IMR-90 (cell line): ENCODE data around the gene PDCD10. TPM values are rescaled to one million over a fixed set of nuclear protein-coding genes. Genes with fewer than 3 reads are reported as not detected.

ENCODE experiments used
- ATAC-seq: fragments of 200-7000 bp; cut with Tn5 transposase; 2 replicates; pipeline ENCODE4 v1.9.1; 2020; ENCODE audit warnings: low read depth, mild to moderate bottlenecking, moderate library complexity
- BruUV-seq: library from RNA; stranded (reverse); fragments of 400-500 nt; replicated peaks from 2 replicates; lab custom pipeline; 2021; lab: Mats Ljungman, UMichigan
- CTCF ChIA-PET: fragments of 300-600 bp; formaldehyde crosslinking; extraction: SDS; loops from one replicate; lab custom pipeline; 2021; ENCODE audit warnings: antibody characterized with exemption; lab: Yijun Ruan, JAX
- POLR2A ChIA-PET: fragments of 300-600 bp; sonication (Branson Sonifier 250); formaldehyde crosslinking; loops from one replicate; lab custom pipeline; 2022; ENCODE audit warnings: antibody characterized with exemption; ENCODE audit not compliant: unreplicated experiment; lab: Charles Lee
- DNase-seq: peaks from one replicate; pipeline ENCODE4 v3.0.0; 2013
- H2AFZ ChIP-seq: replicated peaks from 2 replicates; pipeline ENCODE3; 2013; ENCODE audit warnings: low read length, mild to moderate bottlenecking; ENCODE audit not compliant: poor library complexity
- H2AK5ac ChIP-seq: 2 replicates; pipeline ENCODE4 v1.6.1; 2013; ENCODE audit warnings: low read depth, low read length, inconsistent platforms
- H2AK9ac ChIP-seq: replicated peaks from 2 replicates; pipeline ENCODE3; 2013; ENCODE audit warnings: mild to moderate bottlenecking, low read depth, low read length, moderate library complexity; ENCODE audit not compliant: poor library complexity
- H2BK120ac ChIP-seq: 2 replicates; pipeline ENCODE4 v1.6.1; 2013; ENCODE audit warnings: low read depth, low read length, inconsistent platforms
- H2BK15ac ChIP-seq: 3 replicates; pipeline ENCODE4 v1.6.1; 2013; ENCODE audit warnings: low read depth, low read length, inconsistent platforms
- H2BK20ac ChIP-seq: 2 replicates; pipeline ENCODE4 v1.6.1; 2013; ENCODE audit warnings: low read depth, mild to moderate bottlenecking, inconsistent platforms, low read length, moderate library complexity
- H2BK5ac ChIP-seq: 2 replicates; pipeline ENCODE4 v1.6.1; 2013; ENCODE audit warnings: mild to moderate bottlenecking, low read depth, low read length, inconsistent platforms; ENCODE audit not compliant: poor library complexity, severe bottlenecking
- H3K14ac ChIP-seq: replicated peaks from 2 replicates; pipeline ENCODE4 v1.6.1; 2013; ENCODE audit warnings: low read depth, low read length, inconsistent platforms
- H3K18ac ChIP-seq: 2 replicates; pipeline ENCODE4 v1.6.1; 2013; ENCODE audit warnings: low read depth, low read length, control low read depth
- H3K23ac ChIP-seq: 2 replicates; pipeline ENCODE4 v1.6.1; 2013; ENCODE audit warnings: low read depth, low read length, inconsistent platforms
- H3K27ac ChIP-seq: 2 replicates; pipeline ENCODE4 v1.5.1; 2013; ENCODE audit warnings: mild to moderate bottlenecking, control low read depth, low read length; ENCODE audit not compliant: insufficient read depth
- H3K27me3 ChIP-seq: 2 replicates; pipeline ENCODE4 v1.6.1; 2013; ENCODE audit warnings: low read length; ENCODE audit not compliant: control insufficient read depth, insufficient read depth
- H3K36me3 ChIP-seq: 2 replicates; pipeline ENCODE4 v1.6.1; 2013; ENCODE audit warnings: low read length, mixed read lengths; ENCODE audit not compliant: control insufficient read depth, insufficient read depth
- H3K4ac ChIP-seq: 2 replicates; pipeline ENCODE4 v1.6.1; 2013; ENCODE audit warnings: low read depth, low read length, inconsistent platforms
- H3K4me1 ChIP-seq: 2 replicates; pipeline ENCODE4 v1.6.1; 2013; ENCODE audit warnings: low read length, mixed read lengths; ENCODE audit not compliant: control insufficient read depth, insufficient read depth
- H3K4me2 ChIP-seq: 2 replicates; pipeline ENCODE4 v1.6.1; 2013; ENCODE audit warnings: low read depth, mild to moderate bottlenecking, control low read depth, low read length, moderate library complexity
- H3K4me3 ChIP-seq: 2 replicates; pipeline ENCODE4 v1.5.1; 2013; ENCODE audit warnings: low read depth, mild to moderate bottlenecking, control low read depth, low read length, moderate library complexity; ENCODE audit not compliant: insufficient read depth
- H3K56ac ChIP-seq: 2 replicates; pipeline ENCODE4 v1.6.1; 2013; ENCODE audit warnings: low read length, inconsistent platforms; ENCODE audit not compliant: insufficient read depth; ENCODE audit errors: extremely low read depth
- H3K79me1 ChIP-seq, 2 experiments: 2 replicates each; pipeline ENCODE4 v1.6.1; 2013; ENCODE audit warnings: low read length in 2 of 2, inconsistent platforms in 1 of 2, low read depth in 1 of 2
- H3K9ac ChIP-seq: 2 replicates; pipeline ENCODE4 v1.6.1; 2013; ENCODE audit warnings: low read depth, low read length, control low read depth
- H3K9me1 ChIP-seq: 2 replicates; pipeline ENCODE4 v1.6.1; 2013; ENCODE audit warnings: low read length, inconsistent platforms; ENCODE audit not compliant: insufficient read depth
- H3K9me3 ChIP-seq: 2 replicates; pipeline ENCODE4 v1.6.1; 2013; ENCODE audit warnings: low read length; ENCODE audit not compliant: control insufficient read depth, insufficient read depth
- H4K20me1 ChIP-seq: 2 replicates; pipeline ENCODE4 v1.6.1; 2013; ENCODE audit warnings: low read length, inconsistent platforms; ENCODE audit not compliant: insufficient read depth
- H4K5ac ChIP-seq: 2 replicates; pipeline ENCODE4 v1.6.1; 2013; ENCODE audit warnings: mild to moderate bottlenecking, low read depth, low read length, control low read depth
- H4K8ac ChIP-seq, 2 experiments: 2 replicates each; pipeline ENCODE4 v1.6.1; 2013; ENCODE audit warnings: low read depth in 2 of 2, low read length in 2 of 2, control low read depth in 1 of 2, inconsistent platforms in 1 of 2
- H4K91ac ChIP-seq: 2 replicates; pipeline ENCODE4 v1.6.1; 2013; ENCODE audit warnings: low read depth, low read length, inconsistent platforms; ENCODE audit not compliant: insufficient read depth
- CEBPB ChIP-seq: IDR thresholded peaks from 2 replicates; pipeline ENCODE4 v1.6.1; 2012; ENCODE audit warnings: low read depth, low read length, improper control_type of control experiment
- WGBS, 2 experiments: methylation state at CpG; one replicate each; pipeline versions ENCODE4 v1.1.5 to v1.1.7; 2013; ENCODE audit warnings: missing lambda C conversion rate in 2 of 2; ENCODE audit not compliant: insufficient read length in 1 of 2; ENCODE audit errors: extremely low coverage in 2 of 2; 5-methylcytosine and 5-hydroxymethylcytosine counted together
- dilution Hi-C: fragments of 300-500 bp; cut with HindIII; formaldehyde crosslinking; loops from one replicate; pipeline ENCODE4 v1.14.3; 2018; ENCODE audit warnings: low sequenced_read_pairs; ENCODE audit not compliant: unreplicated experiment
- in situ Hi-C: fragments of 300-500 bp; cut with MboI; formaldehyde crosslinking; loops from 3 replicates; pipeline ENCODE4 v1.14.3; 2019; ENCODE audit warnings: low sequenced_read_pairs, inconsistent platforms, mixed read lengths
- intact Hi-C: fragments of 100-400 bp; cut with micrococcal nuclease; formaldehyde crosslinking; loops from 2 replicates; pipeline ENCODE4 v1.10.0; 2022
- polyA plus RNA-seq, 3 experiments: library from polyadenylated mRNA; depleted of rRNA; stranded (reverse); fragments of >200 nt; gene quantifications; 2 replicates each; pipeline ENCODE4 v1.2.3, GENCODE V29; 2012; ENCODE audit warnings: low replicate concordance in 1 of 3
- total RNA-seq: library from RNA; depleted of rRNA; stranded (reverse); fragments of >200 nt; gene quantifications from 2 replicates; pipeline ENCODE4 v1.2.3, GENCODE V29; 2012

PDCD10 gene
- total and polyA plus RNA-seq, 2 of the 4 experiments (the other 2 are of a cell fraction), result 36.7 to 47.3 TPM

GRCh38 chr3:167777356-167777755, 42.7 kb upstream of the PDCD10 start:
- no peak for ATAC-seq
- no peaks in the 10 kb centered on the region for H4K20me1 ChIP-seq
- in situ Hi-C loops, result no loop called here

More at GRCh38 chr3:167777356-167777755, 42.7 kb upstream of the PDCD10 start:
- intact Hi-C loops (no loop called here), dilution Hi-C loops (no loop called here)
- H3K79me1 ChIP-seq, result no peaks in the 10 kb centered on the region
- H2BK5ac ChIP-seq, result no peak overlapping the region
- ChIA-PET CTCF (interaction anchor here (0.6 kb wide), 1 partner anchor 22 kb away, joined by 3 read pairs; no protein-coding TSS in a partner anchor), POLR2A (no interaction called here)
- H2AK9ac ChIP-seq, result no peak overlapping the region
- DNase-seq, result no peak
- no peak overlapping the region for H4K5ac ChIP-seq
- H3K4ac ChIP-seq, result no peak overlapping the region
- H4K91ac ChIP-seq, result no peak overlapping the region
- H3K14ac ChIP-seq, result no peak overlapping the region
- no peak overlapping the region for H2AFZ ChIP-seq
- no peak overlapping the region for H2BK15ac ChIP-seq
- H3K56ac ChIP-seq, result no peak overlapping the region
- no peak overlapping the region for H3K4me2 ChIP-seq
- no peak for TF ChIP-seq CEBPB
- no peak overlapping the region for H4K8ac ChIP-seq
- H3K4me3 ChIP-seq, result no peak overlapping the region
- no CpG with 5 or more reads among the region's 1 CpG for WGBS, 2 experiments
- no peak overlapping the region for H3K23ac ChIP-seq
- H3K27me3 ChIP-seq, result no peaks in the 10 kb centered on the region
- no peak overlapping the region for H3K27ac ChIP-seq
- H3K4me1 ChIP-seq, result no peaks in the 10 kb centered on the region
- H2BK120ac ChIP-seq, result no peak overlapping the region
- H3K9me1 ChIP-seq, result no peaks in the 10 kb centered on the region
- H3K36me3 ChIP-seq, result no peaks in the 10 kb centered on the region
- H3K18ac ChIP-seq, result no peak overlapping the region
- H3K9ac ChIP-seq, result no peak overlapping the region
- H2AK5ac ChIP-seq, result no peak overlapping the region
- no peak overlapping the region for H2BK20ac ChIP-seq
- BruUV-seq, result no TSS peak
- peaks cover 2% of the 10 kb centered on the region; the same call in 1 of the 2 replicates for H3K9me3 ChIP-seq
